ENCODE measurements around the gene GRPR.

The GRPR gene

GRCh38 chrX:16202943-16203342 lies 79.6 kb downstream of the GRPR start:
- no peak for TF ChIP-seq ZBTB7A (IDR thresholded peaks at IDR 0.05; ENCODE audit: low read depth)
- TF ChIP-seq FOXM1 (IDR thresholded peaks at IDR 0.05; ENCODE audit: borderline replicate concordance, low read depth), result no peak
- TF ChIP-seq YY1 (IDR thresholded peaks at IDR 0.05; ENCODE audit: low read depth), result no peak
- TF ChIP-seq REST (IDR thresholded peaks at IDR 0.05; ENCODE audit: low read depth), result no peak

All from Ishikawa (cell line).